Esophagus muscularis mucosa (tissue), 4 donors: ENCODE results near the gene ORM1. TPM values are rescaled to one million over a fixed set of nuclear protein-coding genes. Genes with fewer than 3 reads are reported as not detected.

Experiments used
- DNase-seq: peaks from one replicate; pipeline ENCODE4 v3.0.0-alpha.2; 2017; ENCODE audit errors: extremely low spot score
- H3K27ac ChIP-seq, 4 donors: fragments of 200-600 bp; sonication (generic); replicated peaks in 1 of 4; 1 replicate in 3 of 4; 2 replicates in 1 of 4; pipeline ENCODE4 v1.5.1; 2016 to 2019; ENCODE audit warnings: mild to moderate bottlenecking in 1 of 4
- H3K27me3 ChIP-seq, 4 donors: fragments of 200-600 bp; sonication (generic); one replicate each; pipeline versions ENCODE4 v1.5.1 to v1.6.0; 2016 to 2019
- H3K36me3 ChIP-seq, 4 donors: fragments of 200-600 bp; sonication (generic); one replicate each; pipeline ENCODE4 v1.5.1; 2016 to 2019
- H3K4me1 ChIP-seq, 4 donors: fragments of 200-600 bp; sonication (generic); one replicate each; pipeline ENCODE4 v1.5.1; 2016 to 2019
- H3K4me3 ChIP-seq, 4 donors: fragments of 200-600 bp; sonication (generic); 1 replicate in 2 of 4; 2 replicates in 2 of 4; pipeline ENCODE4 v1.5.1; 2016 to 2019; ENCODE audit warnings: mild to moderate bottlenecking in 4 of 4, moderate library complexity in 1 of 4
- H3K9me3 ChIP-seq, 4 donors: fragments of 200-600 bp; sonication (generic); 1 replicate in 3 of 4; 2 replicates in 1 of 4; pipeline ENCODE4 v1.5.1; 2016 to 2019
- EP300 ChIP-seq: sonication (generic); formaldehyde crosslinking; IDR thresholded peaks from one replicate; pipeline ENCODE4 v1.6.1; 2017; ENCODE audit warnings: antibody characterized with exemption
- POLR2A ChIP-seq: fragments of 450-650 bp; IDR thresholded peaks from one replicate; pipeline ENCODE4 v1.6.1; 2017; ENCODE audit warnings: antibody characterized with exemption, moderate library complexity, mild to moderate bottlenecking, low read depth
- POLR2AphosphoS5 ChIP-seq, 2 donors: sonication (generic); formaldehyde crosslinking; IDR thresholded peaks; one replicate each; pipeline ENCODE4 v1.6.1; 2017; ENCODE audit warnings: antibody characterized with exemption in 2 of 2
- WGBS: methylation state at CpG from one replicate; pipeline ENCODE4 v1.1.5; 2018; 5-methylcytosine and 5-hydroxymethylcytosine counted together
- intact Hi-C: fragments of 100-400 bp; cut with DNase I; formaldehyde crosslinking; loops from one replicate; pipeline ENCODE4 v1.15.1; 2023
- total RNA-seq, 4 donors: library from RNA; depleted of rRNA; stranded (reverse); fragments of >200 nt; gene quantifications; one replicate each; pipeline versions ENCODE4 v1.1.0 to v1.2.1, GENCODE V29; 2016
- TF ChIP-seq, protein P1 (sequence below), 3 experiments: fragments of 200-600 bp in 2 of 3; fragments of 450-650 bp in 1 of 3; sonication (generic) in 2 of 3; IDR thresholded peaks; one replicate each; pipeline ENCODE4 v1.5.1; 2017 to 2019; ENCODE audit warnings: antibody characterized with exemption in 3 of 3, mild to moderate bottlenecking in 2 of 3, moderate library complexity in 1 of 3

ORM1 gene
- total RNA-seq, 4 donors from 2014 or later = 1.3 TPM; not detected in 3

DNA sequence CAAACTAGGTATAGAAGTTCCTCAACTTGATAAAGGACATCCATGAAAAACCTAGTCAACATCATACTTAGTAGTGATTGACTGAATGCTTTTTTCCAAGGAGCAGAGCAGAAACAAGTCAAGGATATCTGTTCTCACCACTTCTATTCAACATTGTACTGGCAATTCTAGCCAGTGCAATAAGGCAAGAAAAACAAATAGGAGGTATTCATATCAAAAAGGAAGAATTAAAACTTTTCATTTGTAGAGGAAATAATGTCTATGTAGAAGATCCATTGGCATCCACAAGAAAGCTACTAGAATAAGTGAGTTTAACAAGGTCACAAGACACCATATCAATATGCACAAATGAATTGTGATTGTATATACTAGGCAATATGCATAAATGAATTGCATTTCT, 28.2 kb upstream of the ORM1 start:
- no peak overlapping the region for H3K4me3 ChIP-seq
- H3K4me1 ChIP-seq = no peaks in the 10 kb centered on the region
- H3K27me3 ChIP-seq = peaks cover 0 to 13% (median 0%) of the 10 kb centered on the region in 4 donors
- peaks cover 0 to 19% (median 2%) of the 10 kb centered on the region in 4 donors for H3K9me3 ChIP-seq
- no peak for DNase-seq
- intact Hi-C loops = no loop called here
- H3K36me3 ChIP-seq = peaks cover 0 to 15% (median 4%) of the 10 kb centered on the region in 4 donors
- no peak for TF ChIP-seq EP300
- TF ChIP-seq POLR2AphosphoS5 (IDR thresholded peaks at IDR 0.05) = no peak
- TF ChIP-seq POLR2A = no peak
- TF ChIP-seq, protein P1, sequence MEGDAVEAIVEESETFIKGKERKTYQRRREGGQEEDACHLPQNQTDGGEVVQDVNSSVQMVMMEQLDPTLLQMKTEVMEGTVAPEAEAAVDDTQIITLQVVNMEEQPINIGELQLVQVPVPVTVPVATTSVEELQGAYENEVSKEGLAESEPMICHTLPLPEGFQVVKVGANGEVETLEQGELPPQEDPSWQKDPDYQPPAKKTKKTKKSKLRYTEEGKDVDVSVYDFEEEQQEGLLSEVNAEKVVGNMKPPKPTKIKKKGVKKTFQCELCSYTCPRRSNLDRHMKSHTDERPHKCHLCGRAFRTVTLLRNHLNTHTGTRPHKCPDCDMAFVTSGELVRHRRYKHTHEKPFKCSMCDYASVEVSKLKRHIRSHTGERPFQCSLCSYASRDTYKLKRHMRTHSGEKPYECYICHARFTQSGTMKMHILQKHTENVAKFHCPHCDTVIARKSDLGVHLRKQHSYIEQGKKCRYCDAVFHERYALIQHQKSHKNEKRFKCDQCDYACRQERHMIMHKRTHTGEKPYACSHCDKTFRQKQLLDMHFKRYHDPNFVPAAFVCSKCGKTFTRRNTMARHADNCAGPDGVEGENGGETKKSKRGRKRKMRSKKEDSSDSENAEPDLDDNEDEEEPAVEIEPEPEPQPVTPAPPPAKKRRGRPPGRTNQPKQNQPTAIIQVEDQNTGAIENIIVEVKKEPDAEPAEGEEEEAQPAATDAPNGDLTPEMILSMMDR (IDR thresholded peaks at IDR 0.05) = no peak
- no peak overlapping the region for H3K27ac ChIP-seq

DNA sequence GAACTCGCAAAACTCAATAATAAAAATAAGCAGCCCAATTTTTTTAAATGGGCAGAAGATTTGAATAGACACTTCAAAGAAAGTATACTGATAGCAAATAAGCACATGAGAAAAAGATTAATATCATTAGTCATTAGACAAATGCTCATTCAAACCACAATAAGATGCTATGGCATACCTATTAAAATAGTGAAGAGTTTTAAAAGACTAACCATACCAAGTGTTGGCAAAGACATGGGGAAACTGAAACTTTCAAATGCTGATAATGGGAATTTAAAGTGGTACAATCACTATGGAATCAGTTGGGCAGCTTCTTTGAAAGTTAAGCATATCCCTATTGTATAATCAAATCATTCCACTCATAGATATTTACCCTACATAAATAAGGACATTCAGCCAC, 26.6 kb upstream of the ORM1 start:
- Histone ChIP-seq H3K27ac (no peak overlapping the region), H3K4me1 (no peaks in the 10 kb centered on the region), H3K4me3 (no peak overlapping the region), H3K9me3 (peaks cover 0 to 19% (median 2%) of the 10 kb centered on the region in 4 donors), H3K36me3 (peaks cover 0 to 15% (median 7%) of the 10 kb centered on the region in 4 donors), H3K27me3 (peaks cover 0 to 6% (median 0%) of the 10 kb centered on the region in 4 donors)
- intact Hi-C loops = no loop called here
- TF ChIP-seq POLR2A (no peak), EP300 (no peak), POLR2AphosphoS5 (IDR thresholded peaks at IDR 0.05) (no peak)
- TF ChIP-seq, protein P1 (IDR thresholded peaks at IDR 0.05) = no peak
- DNase-seq = no peak
- 100% methylated on average over 1 of the region's 1 CpG for WGBS

DNA sequence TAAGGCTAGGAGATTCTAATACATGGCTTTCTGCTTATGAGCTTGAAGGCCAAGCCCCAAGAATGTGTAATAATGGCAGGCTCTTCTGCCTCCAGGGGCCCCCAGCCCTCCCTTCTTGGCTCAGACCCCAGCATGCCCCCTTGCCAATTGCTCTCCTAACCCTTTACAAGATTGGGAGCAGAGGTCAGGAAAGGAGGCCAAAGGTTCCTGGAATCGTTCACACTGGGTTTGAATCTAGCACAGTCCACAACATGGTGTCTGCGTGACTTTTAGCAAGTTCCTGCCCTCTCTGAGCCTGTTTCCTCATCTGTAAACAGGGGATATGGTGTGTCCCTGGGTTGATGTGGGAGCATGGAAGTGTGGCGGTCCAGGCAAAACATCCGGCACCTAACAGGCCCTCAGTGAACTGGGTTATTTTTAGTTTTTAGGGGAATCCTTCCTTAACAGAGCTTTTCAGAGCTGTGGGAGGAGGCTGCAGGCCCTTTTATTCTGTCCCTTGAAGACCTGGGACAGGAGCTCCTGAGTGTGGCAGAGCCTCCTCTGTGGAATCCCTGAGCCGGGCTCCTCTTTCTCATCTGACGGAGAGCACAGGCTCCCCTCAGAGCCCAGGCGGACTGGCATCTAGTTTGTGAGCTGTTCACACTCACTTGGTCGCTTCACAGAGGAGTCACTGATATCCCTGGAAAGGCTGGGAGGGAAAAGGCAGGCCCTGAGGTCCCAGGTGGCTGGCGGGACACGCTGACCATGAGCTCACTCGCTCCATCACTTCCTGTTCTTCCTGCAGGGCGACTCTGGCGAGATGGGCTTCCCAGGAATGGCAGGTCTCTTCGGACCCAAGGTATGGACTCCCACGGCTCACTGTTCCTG, 23.4 kb upstream of the ORM1 start:
- intact Hi-C loops = no loop called here
- no peak overlapping the region for H3K4me3 ChIP-seq
- no peaks in the 10 kb centered on the region for H3K4me1 ChIP-seq
- H3K9me3 ChIP-seq = peaks cover 0 to 17% (median 2%) of the 10 kb centered on the region in 4 donors
- no peak overlapping the region for H3K27ac ChIP-seq
- peaks cover 0 to 7% (median 3%) of the 10 kb centered on the region in 4 donors for H3K36me3 ChIP-seq
- 84% methylated on average over 11 of the region's 15 CpGs for WGBS
- DNase-seq = no peak
- H3K27me3 ChIP-seq = no peaks in the 10 kb centered on the region
- TF ChIP-seq POLR2A (no peak), POLR2AphosphoS5 (IDR thresholded peaks at IDR 0.05) (no peak), EP300 (no peak)
- TF ChIP-seq, protein P1 (IDR thresholded peaks at IDR 0.05) = no peak

DNA sequence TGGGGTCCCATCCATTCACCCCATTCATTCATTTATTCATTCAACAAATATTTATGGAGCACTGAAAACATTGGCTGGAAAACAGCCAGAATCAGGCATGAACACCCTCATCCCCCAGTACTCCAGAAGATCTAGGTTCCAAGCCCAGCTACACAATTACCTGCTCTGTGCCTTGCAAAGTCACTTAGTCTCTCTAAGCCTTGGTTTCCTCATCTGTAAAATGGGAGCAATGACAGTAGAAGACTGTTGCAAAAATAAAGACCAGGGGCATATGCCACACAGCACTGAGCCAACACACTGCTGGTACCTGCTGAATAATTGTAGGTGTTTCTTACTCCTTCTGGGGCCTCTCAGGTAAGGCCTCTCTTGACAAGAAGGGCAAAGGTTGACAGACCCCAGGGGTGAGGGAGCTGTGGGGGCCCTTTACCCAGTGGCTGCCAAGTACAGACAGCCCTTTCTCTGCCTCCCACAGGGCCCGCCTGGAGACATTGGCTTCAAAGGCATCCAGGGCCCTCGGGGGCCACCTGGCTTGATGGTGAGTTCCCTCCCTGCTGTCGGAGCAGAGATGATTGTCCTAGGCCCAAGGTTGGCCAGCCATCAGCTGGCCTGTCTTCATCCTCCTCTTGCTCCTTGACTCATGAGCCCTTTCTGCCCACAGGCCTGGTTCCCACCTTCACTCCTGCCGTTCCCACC, 22.6 kb upstream of the ORM1 start:
- H3K36me3 ChIP-seq = peaks cover 0 to 7% (median 3%) of the 10 kb centered on the region in 4 donors
- TF ChIP-seq, protein P1 (IDR thresholded peaks at IDR 0.05) = no peak
- no peak for TF ChIP-seq POLR2AphosphoS5 (IDR thresholded peaks at IDR 0.05)
- TF ChIP-seq POLR2A = no peak
- no peak for TF ChIP-seq EP300
- peaks cover 0 to 11% (median 0%) of the 10 kb centered on the region in 4 donors for H3K9me3 ChIP-seq
- DNase-seq = no peak
- H3K4me1 ChIP-seq = peaks cover 0 to under 1% (median under 1%) of the 10 kb centered on the region in 4 donors
- H3K4me3 ChIP-seq = no peak overlapping the region
- intact Hi-C loops = no loop called here
- no peak overlapping the region for H3K27ac ChIP-seq
- no peaks in the 10 kb centered on the region for H3K27me3 ChIP-seq
- 100% methylated on average over 4 of the region's 4 CpGs for WGBS
